Panc1 (cell line): Measurements from ENCODE around the gene SH3BP2. TPM values are rescaled to one million over a fixed set of nuclear protein-coding genes. Genes with fewer than 3 reads are reported as not detected.

Source experiments
- ATAC-seq: fragments of 200-7000 bp; cut with Tn5 transposase; 2 replicates; pipeline ENCODE4 v1.9.1; 2020; ENCODE audit warnings: mild to moderate bottlenecking, moderate library complexity
- BruUV-seq: library from RNA; stranded (reverse); fragments of 400-500 nt; replicated peaks from 2 replicates; lab custom pipeline; 2021; lab: Mats Ljungman, UMichigan
- CTCF ChIA-PET: fragments of 300-600 bp; sonication (Branson Sonifier 250); formaldehyde crosslinking; loops from one replicate; lab custom pipeline; 2022; ENCODE audit warnings: antibody characterized with exemption; lab: Charles Lee
- POLR2A ChIA-PET: fragments of 300-600 bp; sonication (Branson Sonifier 250); formaldehyde crosslinking; loops from one replicate; lab custom pipeline; 2022; ENCODE audit warnings: antibody characterized with exemption; lab: Charles Lee
- DNase-seq: peaks from one replicate; pipeline ENCODE4 v3.0.0-alpha.2; 2010; ENCODE audit warnings: low read depth, low spot score
- H3K27ac ChIP-seq: 2 replicates; pipeline ENCODE4 v1.5.1; 2011; ENCODE audit warnings: mild to moderate bottlenecking, low read length, inconsistent platforms
- H3K27me3 ChIP-seq: fragments of 200-500 bp; sonication (Bioruptor generic); 2 replicates; pipeline ENCODE4 v1.6.0; 2014; ENCODE audit warnings: low read length, inconsistent platforms; ENCODE audit not compliant: control insufficient read depth, insufficient read depth
- H3K36me3 ChIP-seq: fragments of 200-500 bp; sonication (Bioruptor generic); 2 replicates; pipeline ENCODE4 v1.5.1; 2014; ENCODE audit warnings: inconsistent platforms, mild to moderate bottlenecking, low read length, moderate library complexity; ENCODE audit not compliant: control insufficient read depth, insufficient read depth
- H3K4me1 ChIP-seq: 2 replicates; pipeline ENCODE4 v1.5.1; 2011; ENCODE audit warnings: inconsistent platforms, mild to moderate bottlenecking, low read length, moderate library complexity; ENCODE audit not compliant: control insufficient read depth, insufficient read depth
- H3K4me3 ChIP-seq, 2 experiments: 2 replicates each; pipeline ENCODE4 v1.5.1; 2011 to 2012; ENCODE audit warnings: low read depth in 2 of 2, low read length in 2 of 2, mild to moderate bottlenecking in 2 of 2, inconsistent platforms in 1 of 2, moderate library complexity in 1 of 2
- H3K9me3 ChIP-seq: fragments of 200-500 bp; sonication (Bioruptor generic); 2 replicates; pipeline ENCODE4 v1.5.1; 2014; ENCODE audit warnings: low read depth, mild to moderate bottlenecking, inconsistent platforms, low read length, moderate library complexity; ENCODE audit not compliant: control insufficient read depth, insufficient read depth
- POLR2AphosphoS5 ChIP-seq: IDR thresholded peaks from 2 replicates; pipeline ENCODE4 v1.6.1; 2012; ENCODE audit warnings: mild to moderate bottlenecking, low read depth, low read length, moderate library complexity
- REST ChIP-seq, 2 experiments: IDR thresholded peaks; 2 replicates each; pipeline ENCODE4 v1.6.1; 2011 to 2012; ENCODE audit warnings: low read depth in 2 of 2, control low read depth in 1 of 2, low read length in 1 of 2, mild to moderate bottlenecking in 1 of 2, moderate library complexity in 1 of 2; ENCODE audit not compliant: insufficient read depth in 1 of 2
- SIN3A ChIP-seq: IDR thresholded peaks from 2 replicates; pipeline ENCODE4 v1.6.1; 2012; ENCODE audit warnings: low read depth, mild to moderate bottlenecking, low read length, moderate library complexity, borderline replicate concordance; ENCODE audit not compliant: insufficient read depth
- TCF7L2 ChIP-seq: IDR thresholded peaks from 2 replicates; pipeline ENCODE4 v1.6.1; 2011; ENCODE audit warnings: mild to moderate bottlenecking, low read depth, low read length, inconsistent platforms
- in situ Hi-C: cut with HindIII; loops from 2 replicates; pipeline ENCODE4 v1.10.0; 2016; ENCODE audit warnings: low sequenced_read_pairs, low pct_unique_long_range_greater_than_20kb
- intact Hi-C: fragments of 100-400 bp; cut with micrococcal nuclease; formaldehyde crosslinking; loops from one replicate; pipeline ENCODE4 v1.10.0; 2022; ENCODE audit not compliant: unreplicated experiment
- total RNA-seq: library from RNA; stranded (reverse); gene quantifications from one replicate; pipeline ENCODE4 v1.2.1, GENCODE V29; 2021; ENCODE audit not compliant: unreplicated experiment
- TF ChIP-seq, protein P1 (sequence below): fragments of 450-650 bp; IDR thresholded peaks from 2 replicates; pipeline ENCODE4 v1.5.1; 2017; ENCODE audit warnings: mild to moderate bottlenecking

Gene SH3BP2
- total RNA-seq, 1 experiment from 2014 or later, result 93.4 TPM

GRCh38 chr4:2745981-2746806 is 46.7 kb upstream of the SH3BP2 start:
- no peaks in the 10 kb centered on the region for H3K27me3 ChIP-seq
- no peak overlapping the region for H3K4me3 ChIP-seq
- DNase-seq, result no peak
- no peak for TF ChIP-seq POLR2AphosphoS5
- TF ChIP-seq SIN3A, result no peak
- no peak for TF ChIP-seq TCF7L2
- POLR2A ChIA-PET, result interaction anchor here (0.6 kb wide), 1 partner anchor 18 kb away, joined by 5 read pairs; no protein-coding TSS in a partner anchor
- CTCF ChIA-PET, result no interaction called here
- in situ Hi-C loops, result no loop called here
- no peaks in the 10 kb centered on the region for H3K36me3 ChIP-seq
- H3K27ac ChIP-seq, result no peak overlapping the region
- no peaks in the 10 kb centered on the region for H3K9me3 ChIP-seq
- peak; percentile 81 for ATAC-seq
- no peaks in the 10 kb centered on the region for H3K4me1 ChIP-seq
- no TSS peak for BruUV-seq
- intact Hi-C loops, result no loop called here

GRCh38 chr4:2746891-2747695 is 45.8 kb upstream of the SH3BP2 start:
- DNase-seq (no peak), ATAC-seq (no peak)
- ChIA-PET POLR2A (interaction anchor here (0.6 kb wide), 1 partner anchor 17 kb away, joined by 5 read pairs; no protein-coding TSS in a partner anchor), CTCF (no interaction called here)
- Histone ChIP-seq H3K9me3 (no peaks in the 10 kb centered on the region), H3K27me3 (no peaks in the 10 kb centered on the region), H3K4me1 (no peaks in the 10 kb centered on the region), H3K27ac (no peak overlapping the region), H3K4me3 (no peak overlapping the region), H3K36me3 (no peaks in the 10 kb centered on the region)
- intact Hi-C loops, result no loop called here
- in situ Hi-C loops, result no loop called here
- BruUV-seq, result no TSS peak
- TF ChIP-seq TCF7L2, result no peak
- TF ChIP-seq POLR2AphosphoS5, result no peak
- no peak for TF ChIP-seq SIN3A
- TF ChIP-seq, protein P1, sequence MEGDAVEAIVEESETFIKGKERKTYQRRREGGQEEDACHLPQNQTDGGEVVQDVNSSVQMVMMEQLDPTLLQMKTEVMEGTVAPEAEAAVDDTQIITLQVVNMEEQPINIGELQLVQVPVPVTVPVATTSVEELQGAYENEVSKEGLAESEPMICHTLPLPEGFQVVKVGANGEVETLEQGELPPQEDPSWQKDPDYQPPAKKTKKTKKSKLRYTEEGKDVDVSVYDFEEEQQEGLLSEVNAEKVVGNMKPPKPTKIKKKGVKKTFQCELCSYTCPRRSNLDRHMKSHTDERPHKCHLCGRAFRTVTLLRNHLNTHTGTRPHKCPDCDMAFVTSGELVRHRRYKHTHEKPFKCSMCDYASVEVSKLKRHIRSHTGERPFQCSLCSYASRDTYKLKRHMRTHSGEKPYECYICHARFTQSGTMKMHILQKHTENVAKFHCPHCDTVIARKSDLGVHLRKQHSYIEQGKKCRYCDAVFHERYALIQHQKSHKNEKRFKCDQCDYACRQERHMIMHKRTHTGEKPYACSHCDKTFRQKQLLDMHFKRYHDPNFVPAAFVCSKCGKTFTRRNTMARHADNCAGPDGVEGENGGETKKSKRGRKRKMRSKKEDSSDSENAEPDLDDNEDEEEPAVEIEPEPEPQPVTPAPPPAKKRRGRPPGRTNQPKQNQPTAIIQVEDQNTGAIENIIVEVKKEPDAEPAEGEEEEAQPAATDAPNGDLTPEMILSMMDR, result no peak
- no peak for TF ChIP-seq REST (IDR thresholded peaks at IDR 0.05; ENCODE audit: insufficient read depth in 1 of 2, low read depth in 2 of 2, low read length in 1 of 2)
